HG02852 (cell line): ENCODE data around the gene OCA2.
"Not testable (repeated sequence)": the region's sequence is repeated elsewhere in the genome, so short reads cannot be mapped to it uniquely, and the experiment has no call there.

Experiments used
- ATAC-seq: cut with Tn5 transposase; IDR thresholded peaks from one replicate; pipeline ENCODE4 v1.9.1; 2021; ENCODE audit warnings: mild to moderate bottlenecking, moderate library complexity; ENCODE audit not compliant: unreplicated experiment

OCA2 gene

GRCh38 chr15:27958911-27959578 is 140.1 kb downstream of the OCA2 start:
- no peak for ATAC-seq

DNA sequence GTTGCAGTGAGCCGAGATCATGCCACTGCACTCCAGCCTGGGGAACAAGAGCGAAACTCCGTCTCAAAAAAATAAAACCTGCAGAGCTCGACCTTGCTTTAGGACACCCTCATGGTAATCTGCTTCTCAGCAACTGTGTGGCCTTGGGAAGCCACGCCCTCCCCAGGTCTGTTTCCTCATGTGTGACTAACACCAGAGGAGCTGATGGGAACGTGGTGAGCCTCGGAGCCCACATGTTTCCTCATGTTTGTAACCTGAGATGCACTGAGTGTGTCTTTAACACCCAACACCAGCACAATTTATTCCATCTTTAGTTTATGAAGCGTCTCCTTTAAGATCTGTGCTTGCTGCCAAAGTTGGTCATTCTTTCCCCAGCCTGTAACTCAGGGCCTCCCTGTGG is 142.8 kb downstream of the OCA2 start:
- no peak for ATAC-seq

- ATAC-seq: no peak
Measured at GRCh38 chr15:27955087-27955486, 144.0 kb downstream of the OCA2 start.

GRCh38 chr15:27952593-27952992 is 146.5 kb downstream of the OCA2 start:
- not testable (repeated sequence) for ATAC-seq

DNA sequence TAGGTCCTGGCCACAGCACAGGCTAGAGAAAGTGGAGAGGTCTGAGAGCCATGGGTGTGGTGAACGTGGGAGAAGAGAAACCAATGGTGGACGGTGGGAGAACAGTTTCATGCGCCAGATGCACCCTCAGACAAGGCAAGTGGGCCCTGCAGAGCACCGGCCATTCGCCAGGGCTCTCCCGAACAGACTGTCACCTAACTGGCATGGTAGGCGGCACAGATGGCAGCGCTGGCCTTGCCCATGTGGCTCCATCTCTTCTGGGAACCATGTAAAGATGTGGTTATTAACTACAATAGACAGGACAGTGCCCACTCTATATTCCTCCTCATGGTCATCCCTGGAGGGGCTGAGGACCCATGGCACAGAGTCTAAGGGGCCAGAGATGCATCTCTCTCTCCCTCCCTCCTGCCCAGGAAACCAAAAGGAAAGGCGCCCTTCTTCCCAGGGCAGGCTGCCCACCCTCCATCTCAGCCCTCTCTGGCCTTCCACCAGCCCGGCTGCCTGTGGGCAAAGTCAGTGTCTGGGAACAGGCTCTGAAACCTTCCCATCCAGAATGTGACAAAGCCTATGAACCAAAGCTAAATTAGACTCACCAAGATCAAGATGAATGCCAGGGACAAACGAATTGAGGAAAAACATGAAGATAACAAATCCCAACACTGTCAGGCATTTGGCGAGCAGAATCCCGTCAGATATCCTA is 147.8 kb downstream of the OCA2 start:
- no peak for ATAC-seq

- ATAC-seq: no peak
Measured at GRCh38 chr15:27949089-27949488, 150.0 kb downstream of the OCA2 start.

DNA sequence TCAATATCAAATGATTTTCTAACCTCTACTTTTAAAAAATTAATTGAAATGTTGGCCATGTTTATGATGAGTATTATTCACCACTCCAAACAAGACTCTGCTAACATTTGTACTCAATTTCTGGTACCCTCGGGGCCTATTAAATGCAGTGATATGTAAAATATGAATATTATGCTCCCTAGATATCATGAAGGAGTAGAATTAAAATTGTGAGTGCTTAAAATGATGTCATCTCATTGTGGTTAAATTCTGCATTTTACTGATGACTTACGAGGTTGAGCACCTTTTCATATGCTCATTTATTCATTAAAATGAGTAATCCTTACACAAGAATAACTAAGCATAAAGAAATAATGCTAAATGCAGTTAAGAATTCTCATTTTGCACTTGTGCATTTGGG is 159.9 kb downstream of the OCA2 start:
- ATAC-seq: no peak

DNA sequence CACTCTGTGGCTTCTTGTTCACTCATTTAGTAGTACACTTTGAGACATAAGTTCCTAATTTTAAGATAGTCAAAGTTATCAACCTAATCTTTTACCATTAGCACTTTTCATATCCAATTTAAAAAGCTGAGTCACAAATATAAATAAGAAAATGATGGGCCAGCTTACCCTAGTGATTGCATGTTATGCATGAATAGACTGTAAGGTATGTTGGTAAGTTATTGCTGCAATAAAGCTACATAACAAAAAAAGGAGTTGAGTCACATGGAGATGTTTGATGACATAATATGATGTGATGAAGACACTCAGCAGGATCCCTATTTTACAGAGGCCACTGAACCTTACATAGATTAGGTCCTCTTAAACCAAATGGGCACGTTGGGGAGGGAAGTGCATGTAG is 161.3 kb downstream of the OCA2 start:
- no peak for ATAC-seq

- ATAC-seq: no peak
Measured at GRCh38 chr15:27936164-27936563, 163.0 kb downstream of the OCA2 start.

DNA sequence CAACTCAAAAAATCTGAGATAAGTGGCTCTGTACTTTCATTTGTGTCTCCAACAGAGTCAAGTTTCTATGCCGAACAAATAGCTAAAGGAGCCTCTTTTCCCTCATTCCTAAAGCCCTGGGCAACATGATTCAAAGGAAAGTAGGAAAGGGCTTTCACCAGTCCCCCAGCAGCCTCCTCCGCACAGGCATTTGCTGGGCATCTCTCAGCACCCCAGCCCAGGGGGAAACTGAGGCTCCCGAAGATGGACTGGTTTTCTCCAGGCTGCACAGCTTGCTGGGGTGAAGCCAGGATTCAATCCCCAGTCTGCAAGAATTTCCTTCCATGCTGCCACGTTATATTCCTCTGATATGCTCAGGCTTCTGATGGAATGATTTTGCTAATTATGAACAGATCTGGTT is 163.8 kb downstream of the OCA2 start:
- no peak for ATAC-seq

DNA sequence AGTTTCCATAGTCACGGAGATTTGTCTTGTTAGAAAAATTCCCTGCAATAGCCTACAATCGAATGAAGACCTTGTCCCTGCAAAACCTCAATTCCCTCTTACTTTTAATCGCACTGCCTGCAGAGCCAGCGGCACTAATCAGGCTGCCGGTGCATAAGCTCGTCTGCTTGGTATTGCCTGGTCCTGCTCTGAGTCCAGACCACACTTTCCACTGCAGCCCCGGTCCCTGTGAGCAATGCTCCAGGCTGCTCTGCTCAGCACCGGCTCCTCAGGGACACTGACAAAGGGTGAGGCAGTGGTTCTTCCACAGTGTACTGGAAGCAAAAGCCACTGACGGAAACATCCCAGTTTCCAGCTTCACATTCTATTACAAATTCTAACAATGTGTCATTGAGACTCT is 164.3 kb downstream of the OCA2 start:
- ATAC-seq: no peak

GRCh38 chr15:27933562-27933961 is 165.6 kb downstream of the OCA2 start:
- no peak for ATAC-seq

GRCh38 chr15:27932600-27932999 is 166.5 kb downstream of the OCA2 start:
- no peak for ATAC-seq

- no peak for ATAC-seq
Measured at GRCh38 chr15:27928386-27928785, 170.7 kb downstream of the OCA2 start.

GRCh38 chr15:27912283-27912682 is 186.8 kb downstream of the OCA2 start:
- no peak for ATAC-seq

DNA sequence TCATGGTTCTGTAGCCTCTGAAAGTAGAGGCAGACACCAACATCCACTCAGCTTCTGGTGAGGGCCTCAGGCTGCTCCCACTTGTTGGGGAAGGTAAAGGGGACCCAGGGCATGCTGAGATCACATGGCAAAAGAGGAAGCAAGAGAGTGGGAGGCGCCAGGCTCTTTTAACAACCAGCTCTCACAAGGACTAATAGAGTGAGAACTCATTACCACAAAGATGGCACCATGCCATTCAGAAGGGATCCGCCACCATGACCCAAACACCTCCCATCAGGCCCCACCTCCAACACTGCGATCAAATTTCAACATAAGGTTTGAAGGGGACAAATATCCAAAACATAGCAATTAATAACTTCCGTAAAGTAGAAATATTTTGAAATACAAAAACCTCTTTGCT is 192.3 kb downstream of the OCA2 start:
- ATAC-seq: no peak

DNA sequence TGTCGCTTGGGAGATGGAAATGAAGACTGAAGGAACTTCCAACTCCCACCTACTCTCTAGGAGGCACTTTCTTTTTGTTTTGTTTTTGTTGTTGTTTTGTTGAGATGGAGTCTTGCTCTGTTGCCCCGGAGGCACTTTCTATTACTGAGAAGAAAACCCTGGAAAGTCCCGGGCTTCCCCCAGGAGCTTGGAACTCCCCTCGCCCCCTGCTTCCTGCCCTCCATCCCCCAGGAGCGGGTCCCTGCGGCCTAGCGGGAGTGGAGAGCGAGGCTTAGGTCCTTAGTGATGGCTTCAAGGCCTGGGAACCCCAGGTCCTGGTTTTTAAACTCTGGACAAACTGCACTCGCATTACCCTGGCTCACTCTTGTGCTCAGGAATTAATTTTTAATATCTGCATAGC is 195.7 kb downstream of the OCA2 start:
- no peak for ATAC-seq

DNA sequence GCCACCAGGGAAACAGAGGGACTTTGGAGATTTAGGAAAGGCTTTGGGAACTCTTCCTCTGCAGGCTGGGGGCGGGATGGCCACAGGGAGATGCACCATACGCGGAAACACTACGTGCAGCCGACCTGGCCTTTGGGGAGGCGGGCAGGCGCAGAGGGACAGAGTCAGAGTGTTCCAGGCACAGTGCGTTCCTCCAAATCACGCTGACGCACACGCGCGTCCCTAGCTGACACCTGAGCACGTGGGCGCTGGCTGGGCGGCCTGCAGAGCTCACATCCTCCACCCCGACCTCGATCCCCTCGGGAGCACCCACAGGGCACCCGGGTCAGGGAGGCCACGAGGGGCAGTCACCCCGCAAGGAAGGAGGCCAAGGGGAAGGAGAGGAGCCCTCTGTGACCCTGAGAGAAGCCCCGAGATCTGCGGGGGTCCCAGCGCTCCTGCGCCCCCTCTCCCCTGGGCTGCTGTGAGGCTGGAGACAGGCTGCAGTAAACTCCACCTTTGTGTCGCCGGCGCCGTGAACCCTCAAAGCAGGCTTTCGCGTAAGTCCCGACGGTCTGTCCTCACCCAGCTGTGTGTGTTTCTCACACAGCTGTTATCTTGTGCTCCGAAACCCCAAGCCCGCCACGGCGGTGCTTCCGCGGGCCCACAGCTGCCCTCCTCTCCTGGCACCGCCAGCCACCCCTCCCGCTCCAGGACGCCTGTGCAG is 196.3 kb downstream of the OCA2 start:
- no peak for ATAC-seq

DNA sequence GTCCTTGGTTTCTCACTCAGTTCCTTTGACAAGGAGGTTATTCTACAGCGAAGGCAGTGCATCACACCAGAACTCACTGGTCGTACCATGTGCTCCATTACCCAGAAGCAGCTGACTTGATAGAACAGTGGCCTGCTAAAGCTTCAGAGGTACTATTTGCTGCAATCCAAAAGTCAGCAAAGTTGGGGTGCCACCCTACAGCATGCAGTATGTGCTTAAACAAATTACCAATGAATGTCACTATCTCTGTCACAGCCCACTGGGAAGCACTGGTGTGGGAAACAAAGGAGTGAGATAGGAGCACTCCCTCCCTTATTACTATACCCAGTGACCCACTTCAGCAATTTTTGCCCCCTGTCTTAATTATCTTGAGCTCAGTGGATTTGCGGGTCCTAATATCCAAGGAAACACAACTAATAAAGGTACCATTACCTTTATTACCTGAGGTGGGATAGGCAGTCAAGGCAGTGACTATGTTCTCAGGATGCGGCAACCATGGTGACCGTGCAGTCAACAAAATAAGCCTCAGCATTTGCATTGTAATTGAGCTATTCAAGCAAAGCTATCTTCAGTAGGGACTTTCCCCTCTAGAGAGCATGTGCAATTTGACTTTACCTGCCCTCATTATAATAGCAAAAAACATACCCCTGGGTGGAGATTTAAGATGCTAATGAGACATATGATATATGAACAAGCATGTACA is 199.4 kb downstream of the OCA2 start:
- ATAC-seq: no peak

DNA sequence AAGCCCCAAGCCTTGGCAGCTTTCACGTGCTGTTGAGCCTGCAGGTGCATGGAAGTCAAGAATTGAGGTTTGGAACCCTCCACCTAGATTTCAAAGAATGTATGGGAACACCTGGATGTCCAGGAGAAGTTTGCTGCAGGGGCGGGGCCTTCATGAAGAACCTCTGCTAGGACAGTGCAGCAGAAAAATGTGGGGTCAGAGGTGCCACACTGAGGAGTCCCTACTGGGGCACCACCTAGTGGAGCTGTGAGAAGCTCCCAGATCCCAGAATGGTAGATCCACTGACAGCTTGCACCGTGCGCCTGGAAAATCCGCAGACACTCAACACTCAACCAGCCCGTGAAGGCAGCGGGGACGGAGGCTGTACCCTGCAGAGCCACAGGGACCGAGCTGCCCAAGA is 201.6 kb downstream of the OCA2 start:
- no peak for ATAC-seq

DNA sequence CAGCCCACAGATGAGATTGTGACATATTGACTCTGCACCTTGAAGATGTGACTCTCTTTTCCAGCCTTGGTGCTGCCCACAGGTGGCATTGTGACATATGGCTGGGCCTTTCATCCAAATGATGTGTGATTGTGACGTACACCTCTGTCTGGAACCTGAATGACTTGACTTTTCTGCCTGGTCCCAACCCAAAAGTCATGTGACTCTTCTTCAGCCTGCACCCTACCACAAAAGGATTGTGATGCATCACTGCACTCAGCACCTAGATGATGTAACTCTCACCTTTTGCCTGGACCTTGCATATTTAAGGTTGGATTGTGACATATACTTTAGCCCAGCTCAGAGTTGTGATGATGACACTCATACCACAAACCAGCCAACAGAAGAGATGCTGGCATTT is 204.5 kb downstream of the OCA2 start:
- no peak for ATAC-seq

- no peak for ATAC-seq
Measured at GRCh38 chr15:27889258-27889657, 209.9 kb downstream of the OCA2 start.
